Caco-2 (cell line): ENCODE data around the gene MYBBP1A. TPM values are rescaled to one million over a fixed set of nuclear protein-coding genes. Genes with fewer than 3 reads are reported as not detected.

ENCODE experiments used
- BruUV-seq: library from RNA; stranded (reverse); fragments of 400-500 nt; replicated peaks from 2 replicates; lab custom pipeline; 2021; lab: Mats Ljungman, UMichigan
- CTCF ChIA-PET: fragments of 300-600 bp; sonication (Branson Sonifier 250); formaldehyde crosslinking; loops from one replicate; lab custom pipeline; 2022; ENCODE audit warnings: antibody characterized with exemption; lab: Charles Lee
- POLR2A ChIA-PET: fragments of 300-600 bp; sonication (Branson Sonifier 250); formaldehyde crosslinking; loops from one replicate; lab custom pipeline; 2022; ENCODE audit warnings: antibody characterized with exemption; lab: Charles Lee
- DNase-seq, 2 experiments: peaks; one replicate each; pipeline versions ENCODE4 v3.0.0 to v3.0.0-alpha.2; 2020 to 2022
- H3K27me3 ChIP-seq: replicated peaks from 2 replicates; pipeline ENCODE4 v1.6.0; 2011; ENCODE audit warnings: low read length; ENCODE audit not compliant: control insufficient read depth, insufficient read depth
- H3K36me3 ChIP-seq: 2 replicates; pipeline ENCODE4 v1.5.1; 2011; ENCODE audit warnings: low read length; ENCODE audit not compliant: control insufficient read depth, insufficient read depth
- H3K4me1 ChIP-seq: fragments of 250-450 bp; sonication (Bioruptor Pico); 2 replicates; pipeline ENCODE4 v1.5.1; 2020; ENCODE audit warnings: mild to moderate bottlenecking
- H3K4me3 ChIP-seq: 2 replicates; pipeline ENCODE4 v1.5.1; 2011; ENCODE audit warnings: low read depth, mild to moderate bottlenecking, control low read depth, low read length
- H3K9me3 ChIP-seq: fragments of 250-450 bp; sonication (Bioruptor Pico); 2 replicates; pipeline ENCODE4 v1.5.1; 2020; ENCODE audit warnings: mild to moderate bottlenecking, moderate library complexity
- H3K27ac Mint-ChIP-seq: one replicate; pipeline ENCODE4 v1.8.0; 2022; ENCODE audit warnings: mixed read lengths; ENCODE audit not compliant: unreplicated experiment
- H3K27me3 Mint-ChIP-seq: one replicate; pipeline ENCODE4 v1.8.0; 2022; ENCODE audit warnings: mixed read lengths; ENCODE audit not compliant: insufficient read depth, unreplicated experiment
- H3K36me3 Mint-ChIP-seq: one replicate; pipeline ENCODE4 v1.8.0; 2022; ENCODE audit warnings: mild to moderate bottlenecking, mixed read lengths; ENCODE audit not compliant: insufficient read depth, unreplicated experiment
- H3K4me1 Mint-ChIP-seq: one replicate; pipeline ENCODE4 v1.8.0; 2022; ENCODE audit warnings: low read depth, mixed read lengths; ENCODE audit not compliant: unreplicated experiment
- H3K4me3 Mint-ChIP-seq: one replicate; pipeline ENCODE4 v1.8.0; 2022; ENCODE audit warnings: mild to moderate bottlenecking, moderate library complexity, mixed read lengths; ENCODE audit not compliant: unreplicated experiment
- H3K9me3 Mint-ChIP-seq: one replicate; pipeline ENCODE4 v1.8.0; 2022; ENCODE audit warnings: mixed read lengths; ENCODE audit not compliant: unreplicated experiment
- CTCF ChIP-seq, 2 experiments: fragments of 200-600 bp in 1 of 2; IDR thresholded peaks; 1 replicate in 1 of 2; 2 replicates in 1 of 2; pipeline versions ENCODE4 v1.5.1 to v1.8.0; 2011 to 2022; ENCODE audit warnings: antibody characterized with exemption in 1 of 2, control low read depth in 1 of 2, inconsistent platforms in 1 of 2, low read depth in 1 of 2, low read length in 1 of 2, mild to moderate bottlenecking in 1 of 2, moderate library complexity in 1 of 2; ENCODE audit not compliant: insufficient read depth in 1 of 2, severe bottlenecking in 1 of 2, unreplicated experiment in 1 of 2
- intact Hi-C: fragments of 100-400 bp; cut with micrococcal nuclease; formaldehyde crosslinking; loops from one replicate; pipeline ENCODE4 v1.10.0; 2022; ENCODE audit not compliant: unreplicated experiment
- total RNA-seq: library from RNA; stranded (reverse); gene quantifications from 2 replicates; pipeline ENCODE4 v1.2.3, GENCODE V29; 2022

Gene MYBBP1A
- total RNA-seq, 1 experiment from 2014 or later = 44.5 TPM

DNA sequence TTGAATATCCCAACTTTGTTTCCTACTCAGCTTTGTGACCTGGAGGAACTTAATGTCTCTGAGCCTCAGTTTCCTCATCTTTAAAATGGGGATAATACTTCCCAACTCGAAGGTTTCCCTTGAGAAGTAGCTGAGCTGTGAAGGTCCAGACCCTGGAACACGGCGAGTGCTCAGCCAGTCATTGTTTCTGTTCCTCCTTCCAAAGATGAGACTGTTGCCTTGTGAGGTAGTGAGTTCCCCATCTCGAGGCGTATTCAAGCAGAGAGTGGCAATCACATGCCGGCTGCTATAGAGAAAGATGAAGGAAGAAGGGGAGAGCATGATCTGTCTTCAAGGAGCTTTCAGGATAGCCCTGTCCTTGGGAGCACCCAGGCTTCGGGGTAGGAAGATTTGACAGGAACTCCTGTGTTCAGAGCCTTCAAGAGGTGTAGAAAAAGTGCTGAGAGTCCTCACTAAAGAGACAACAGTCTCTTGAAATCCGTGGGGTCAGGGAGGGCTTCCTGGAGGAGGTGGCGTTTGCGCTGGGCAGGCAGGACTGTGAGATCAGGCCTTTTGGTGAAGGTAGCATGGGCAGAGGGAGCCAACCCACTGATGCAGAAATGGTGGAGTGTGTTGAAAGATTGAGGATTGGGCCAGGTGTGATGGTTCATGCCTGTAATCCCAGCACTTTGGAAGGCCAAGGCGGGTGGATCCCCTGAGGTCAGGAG, 29.3 kb downstream of the MYBBP1A start:
- no peaks in the 10 kb centered on the region for H3K27me3 Mint-ChIP-seq
- POLR2A ChIA-PET = no interaction called here

DNA sequence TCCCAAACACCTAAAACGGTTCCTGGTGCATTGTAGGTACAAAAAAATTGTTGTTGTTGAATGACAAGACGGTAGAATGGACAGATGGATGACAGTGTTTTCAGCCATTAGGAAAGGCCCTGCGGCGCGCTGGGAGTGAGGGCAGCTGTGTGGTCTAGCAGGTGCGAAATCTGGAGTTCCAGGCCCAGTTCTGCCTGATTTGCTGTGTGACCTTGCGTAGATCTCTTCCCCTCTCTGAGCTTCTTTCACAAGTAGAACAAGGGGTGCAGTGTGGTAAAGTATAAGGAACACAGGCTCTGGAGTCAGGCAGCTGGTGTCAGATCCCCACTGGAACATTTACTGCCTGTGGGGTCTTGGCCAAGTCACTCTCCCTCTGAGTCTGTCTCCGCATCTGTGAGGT, 31.2 kb downstream of the MYBBP1A start:
- H3K9me3 ChIP-seq = no peaks in the 10 kb centered on the region
- TF ChIP-seq CTCF (IDR thresholded peaks at IDR 0.05; ENCODE audit: insufficient read depth in 1 of 2, low read depth in 1 of 2, low read length in 1 of 2, severe bottlenecking in 1 of 2, unreplicated experiment in 1 of 2) = no peak
- H3K4me3 ChIP-seq = no peak overlapping the region
- BruUV-seq = no TSS peak
- DNase-seq = no peak
- no peaks in the 10 kb centered on the region for H3K9me3 Mint-ChIP-seq
- H3K4me3 Mint-ChIP-seq = no peak overlapping the region
- H3K36me3 ChIP-seq = no peaks in the 10 kb centered on the region
- no peaks in the 10 kb centered on the region for H3K36me3 Mint-ChIP-seq
- intact Hi-C loops = no loop called here
- no peaks in the 10 kb centered on the region for H3K27me3 Mint-ChIP-seq
- H3K27me3 ChIP-seq = no peaks in the 10 kb centered on the region
- no peaks in the 10 kb centered on the region for H3K4me1 ChIP-seq
- H3K4me1 Mint-ChIP-seq = no peaks in the 10 kb centered on the region
- POLR2A ChIA-PET = no interaction called here
- H3K27ac Mint-ChIP-seq = no peak overlapping the region
- CTCF ChIA-PET = no interaction called here

More for the DNA sequence above, 29.3 kb downstream of the MYBBP1A start:
- CTCF ChIA-PET = no interaction called here
- Histone ChIP-seq H3K4me3 (no peak overlapping the region), H3K9me3 (no peaks in the 10 kb centered on the region), H3K36me3 (no peaks in the 10 kb centered on the region), H3K4me1 (no peaks in the 10 kb centered on the region), H3K27me3 (no peaks in the 10 kb centered on the region)
- intact Hi-C loops = no loop called here
- no peak overlapping the region for H3K27ac Mint-ChIP-seq
- TF ChIP-seq CTCF (IDR thresholded peaks at IDR 0.05; ENCODE audit: insufficient read depth in 1 of 2, low read depth in 1 of 2, low read length in 1 of 2, severe bottlenecking in 1 of 2, unreplicated experiment in 1 of 2) = no peak
- no TSS peak for BruUV-seq
- H3K36me3 Mint-ChIP-seq = no peaks in the 10 kb centered on the region
- H3K9me3 Mint-ChIP-seq = no peaks in the 10 kb centered on the region
- no peak for DNase-seq
- no peaks in the 10 kb centered on the region for H3K4me1 Mint-ChIP-seq
- H3K4me3 Mint-ChIP-seq = no peak overlapping the region

- intact Hi-C loops = no loop called here
- Histone ChIP-seq H3K4me1 (no peaks in the 10 kb centered on the region), H3K27me3 (no peaks in the 10 kb centered on the region), H3K4me3 (no peak overlapping the region), H3K9me3 (no peaks in the 10 kb centered on the region), H3K36me3 (no peaks in the 10 kb centered on the region)
- TF ChIP-seq CTCF (IDR thresholded peaks at IDR 0.05; ENCODE audit: insufficient read depth in 1 of 2, low read depth in 1 of 2, low read length in 1 of 2, severe bottlenecking in 1 of 2, unreplicated experiment in 1 of 2) = no peak
- ChIA-PET POLR2A (no interaction called here), CTCF (no interaction called here)
- peaks cover 9% of the 10 kb centered on the region for H3K36me3 Mint-ChIP-seq
- H3K4me1 Mint-ChIP-seq = peaks cover 5% of the 10 kb centered on the region
- H3K27ac Mint-ChIP-seq = no peak overlapping the region
- BruUV-seq = no TSS peak
- H3K4me3 Mint-ChIP-seq = no peak overlapping the region
- no peak for DNase-seq
- H3K27me3 Mint-ChIP-seq = no peaks in the 10 kb centered on the region
- H3K9me3 Mint-ChIP-seq = no peaks in the 10 kb centered on the region
Observed at GRCh38 chr17:4522661-4523060, 32.5 kb downstream of the MYBBP1A start.
